ENCODE data around the gene FBXL5. TPM values are rescaled to one million over a fixed set of nuclear protein-coding genes. Genes with fewer than 3 reads are reported as not detected.

FBXL5 gene
- total and polyA plus RNA-seq, 2 of the 13 experiments (the other 11 are each of a cell fraction or from before 2014, with no cell fraction given): 17.4 to 45.3 TPM

GRCh38 chr4:15681372-15682241 is 26.4 kb upstream of the FBXL5 start, which contains the start of gene FAM200B (continued):
- TF ChIP-seq STAG1 (CRISPR knock-in tag; IDR thresholded peaks at IDR 0.05) (0 out of 2 replicates have a peak, but pooled peaks have one; percentile 12), ATF7-NPFF (CRISPR knock-in tag; IDR thresholded peaks at IDR 0.05; ENCODE audit: low read depth) (peak; percentile 89), NKX3-1 (CRISPR knock-in tag; IDR thresholded peaks at IDR 0.05) (peak; percentile 66; the same call in 1 of the 2 replicates), ATAD3A (CRISPR knock-in tag; IDR thresholded peaks at IDR 0.05) (no peak), MTA3 (CRISPR knock-in tag; IDR thresholded peaks at IDR 0.05) (no peak), CEBPB (IDR thresholded peaks at IDR 0.05; ENCODE audit: borderline replicate concordance, low read depth, low read length) (no peak), ATF2 (CRISPR knock-in tag; IDR thresholded peaks at IDR 0.05) (peak; percentile 81), ZNF672 (CRISPR knock-in tag; IDR thresholded peaks at IDR 0.05) (no peak), FOXO4 (CRISPR knock-in tag; conservative IDR thresholded peaks at IDR 0.05) (no peak), ZNF512 (CRISPR knock-in tag; IDR thresholded peaks at IDR 0.05) (no peak), ZNF724P (CRISPR knock-in tag; IDR thresholded peaks at IDR 0.05; ENCODE audit: borderline replicate concordance) (peak; percentile 83; the same call in 1 of the 2 replicates), ZBTB39 (CRISPR knock-in tag; IDR thresholded peaks at IDR 0.05) (0 out of 2 replicates have a peak, but pooled peaks have one; percentile 61), CENPT (CRISPR knock-in tag; IDR thresholded peaks at IDR 0.05; ENCODE audit: low read depth) (0 out of 2 replicates have a peak, but pooled peaks have one; percentile 80), ZNF10 (CRISPR knock-in tag; IDR thresholded peaks at IDR 0.05; ENCODE audit: borderline replicate concordance, low read depth) (no peak), ZNF784 (CRISPR knock-in tag; IDR thresholded peaks at IDR 0.05; ENCODE audit: borderline replicate concordance) (no peak), SMAD3 (CRISPR knock-in tag; IDR thresholded peaks at IDR 0.05) (peak; percentile 37; the same call in 1 of the 2 replicates), TFAP4 (IDR thresholded peaks at IDR 0.05; ENCODE audit: borderline replicate concordance, low read depth) (no peak), NONO (IDR thresholded peaks at IDR 0.05) (no peak), NONO (CRISPR knock-in tag; conservative IDR thresholded peaks at IDR 0.05) (peak; percentile 90)
